Right kidney (tissue), 1 donor: Measurements from ENCODE around the gene CFAP61.

Experiments used
- DNase-seq: peaks from one replicate; pipeline ENCODE4 v3.0.0-alpha.2; 2016

CFAP61 gene

GRCh38 chr20:20289331-20289730 lies 237.0 kb downstream of the CFAP61 start:
- no peak for DNase-seq

- no peak for DNase-seq
Measured at GRCh38 chr20:20292472-20292871, 240.1 kb downstream of the CFAP61 start.

GRCh38 chr20:20293141-20293540 lies 240.8 kb downstream of the CFAP61 start:
- no peak for DNase-seq

GRCh38 chr20:20293691-20294385 lies 241.5 kb downstream of the CFAP61 start:
- DNase-seq: no peak

DNA sequence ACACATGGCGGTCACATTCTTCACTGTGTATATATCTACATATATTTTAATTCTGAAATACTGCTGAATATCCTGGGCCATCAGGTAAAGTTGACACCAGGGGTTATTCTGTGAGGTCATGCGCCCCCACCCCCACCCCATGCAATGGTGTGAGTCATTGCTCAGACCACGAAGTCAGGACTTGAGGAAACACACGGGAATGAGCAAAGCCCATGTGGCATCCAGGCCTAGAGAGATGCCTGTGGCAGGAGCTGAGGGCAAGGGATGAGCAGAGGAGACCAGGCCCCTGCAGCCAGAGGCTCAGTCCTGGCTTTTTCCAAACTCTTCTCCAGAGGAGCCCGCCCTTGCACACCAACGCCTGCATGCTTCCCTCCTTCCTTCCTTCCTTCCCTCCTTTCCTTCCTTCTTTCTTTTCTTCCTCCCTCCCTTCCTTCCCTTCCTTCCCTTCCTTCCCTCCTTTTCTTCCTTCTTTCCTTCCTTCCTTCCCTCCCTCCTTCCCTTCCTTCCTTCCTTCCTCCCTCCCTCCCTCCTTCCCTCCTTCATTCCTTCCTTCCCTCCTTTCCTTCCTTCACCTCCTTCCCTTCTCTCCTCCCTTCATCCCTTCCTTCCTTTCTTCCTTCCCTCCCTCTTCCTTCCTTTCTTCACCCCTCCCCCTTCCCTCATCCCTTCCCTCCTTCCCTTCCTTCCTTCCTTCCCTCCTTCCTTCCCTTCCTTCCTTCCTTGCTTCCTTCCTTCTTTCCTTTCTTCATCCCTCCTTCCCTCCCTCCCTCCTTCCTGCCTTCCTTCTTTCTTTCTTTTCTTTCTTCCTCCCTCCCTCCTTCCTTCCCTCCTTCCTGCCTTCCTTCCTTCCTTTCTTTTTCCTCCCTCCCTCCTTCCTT lies 243.5 kb downstream of the CFAP61 start:
- no peak for DNase-seq

DNA sequence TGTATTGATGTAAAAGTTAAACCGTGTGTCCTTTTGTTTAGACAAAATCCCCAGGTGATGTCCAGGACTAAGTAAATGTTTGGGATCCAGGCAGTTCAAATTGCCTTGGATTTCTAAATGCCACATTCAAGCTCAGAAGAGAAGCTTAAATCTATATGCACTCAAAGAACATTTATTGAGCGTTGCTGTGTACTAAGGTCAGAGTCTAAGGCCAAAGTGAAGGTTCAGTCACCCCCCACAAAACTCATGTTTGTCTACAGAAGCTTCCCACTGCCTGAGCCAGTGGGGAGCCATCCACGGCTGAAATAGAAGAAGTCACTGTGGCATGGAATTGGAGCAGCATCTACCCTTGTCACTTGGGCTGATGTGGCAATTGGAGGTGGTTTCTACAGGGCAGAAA lies 244.8 kb downstream of the CFAP61 start:
- no peak for DNase-seq

DNA sequence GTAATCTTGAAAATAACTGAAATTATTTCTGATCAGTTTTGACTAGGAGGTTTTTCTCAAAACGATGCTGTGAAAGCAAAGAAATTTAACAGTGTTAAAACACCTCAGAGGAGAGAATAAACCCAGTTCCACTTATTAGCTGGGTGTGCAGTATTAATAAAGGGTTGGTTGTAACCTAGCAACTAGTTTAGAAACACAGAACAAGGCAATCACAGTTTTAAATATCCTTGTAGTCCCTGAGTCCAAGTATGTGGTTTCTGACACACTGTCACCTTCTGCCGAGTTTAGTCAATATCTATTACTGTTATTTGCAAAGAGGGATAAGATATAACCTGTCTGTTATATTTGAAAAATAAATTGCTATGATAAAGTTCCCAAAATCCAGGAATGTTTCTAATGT lies 245.4 kb downstream of the CFAP61 start:
- no peak for DNase-seq

- no peak for DNase-seq
Measured at GRCh38 chr20:20299904-20300303, 247.6 kb downstream of the CFAP61 start.

- DNase-seq: no peak
Measured at GRCh38 chr20:20303320-20303719, 251.0 kb downstream of the CFAP61 start.

GRCh38 chr20:20303742-20304141 lies 251.4 kb downstream of the CFAP61 start:
- DNase-seq: no peak

- DNase-seq: no peak
Measured at GRCh38 chr20:20304942-20305341, 252.6 kb downstream of the CFAP61 start.

GRCh38 chr20:20312562-20312961 lies 260.2 kb downstream of the CFAP61 start:
- no peak for DNase-seq

DNA sequence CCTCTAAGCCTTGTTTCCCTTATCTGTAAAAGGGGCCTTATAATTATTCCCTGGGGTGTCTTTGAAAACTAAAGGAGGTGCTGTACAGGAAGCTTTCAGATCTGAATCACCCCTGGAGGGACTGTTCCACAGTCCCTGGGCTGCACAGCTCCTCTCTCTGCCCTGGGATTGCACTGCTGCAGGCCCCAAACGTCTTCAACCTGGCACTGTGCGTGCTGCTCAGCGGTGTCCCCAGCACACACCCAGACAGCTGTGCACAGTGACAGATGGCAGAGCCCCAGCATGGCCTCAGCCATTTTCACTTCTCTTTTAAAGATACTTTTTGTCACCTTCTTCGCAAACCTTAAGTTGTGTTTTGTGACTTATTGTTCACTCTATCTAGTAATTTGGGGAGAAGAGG lies 264.9 kb downstream of the CFAP61 start:
- DNase-seq: no peak

GRCh38 chr20:20317621-20318364 lies 265.5 kb downstream of the CFAP61 start:
- DNase-seq: no peak

DNA sequence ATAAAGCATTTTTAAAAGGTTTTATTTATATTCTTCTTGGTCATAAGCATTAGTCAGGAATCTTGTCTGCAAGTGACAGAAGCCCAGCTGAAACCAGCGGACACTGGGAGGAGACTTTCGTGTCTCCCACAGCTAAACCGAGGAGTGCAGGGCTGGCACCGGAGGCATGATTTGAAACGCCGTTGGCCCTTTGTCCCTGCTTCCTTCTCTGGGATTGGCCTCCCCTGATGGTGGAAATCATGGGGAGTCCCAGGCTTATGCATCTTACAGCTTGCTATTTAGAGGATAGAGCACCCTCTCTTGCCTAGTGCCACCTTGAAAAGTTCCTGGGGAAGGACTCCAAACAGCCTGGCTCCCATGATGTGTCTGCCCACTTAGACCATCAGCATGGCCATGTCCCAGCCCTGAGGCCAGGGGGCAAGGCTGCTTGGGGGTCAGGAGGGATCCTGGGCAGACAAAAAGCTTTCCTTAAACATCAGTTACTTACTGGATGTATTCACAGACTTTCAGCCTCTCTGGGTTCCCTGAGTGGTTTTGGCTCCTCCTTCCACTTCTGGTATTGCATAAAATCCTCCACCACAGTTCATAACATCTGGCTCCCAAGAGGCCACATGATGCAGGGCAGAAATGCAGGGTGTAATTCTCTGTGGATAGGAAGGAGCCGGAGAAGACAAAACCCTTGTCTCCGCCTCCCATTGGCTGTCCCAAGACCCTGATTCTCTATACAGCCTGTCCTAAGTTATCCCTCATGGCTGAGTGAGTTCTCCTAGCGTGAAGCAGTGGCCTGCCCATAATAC lies 266.2 kb downstream of the CFAP61 start:
- DNase-seq: no peak

GRCh38 chr20:20321134-20321533 lies 268.8 kb downstream of the CFAP61 start:
- DNase-seq: no peak

DNA sequence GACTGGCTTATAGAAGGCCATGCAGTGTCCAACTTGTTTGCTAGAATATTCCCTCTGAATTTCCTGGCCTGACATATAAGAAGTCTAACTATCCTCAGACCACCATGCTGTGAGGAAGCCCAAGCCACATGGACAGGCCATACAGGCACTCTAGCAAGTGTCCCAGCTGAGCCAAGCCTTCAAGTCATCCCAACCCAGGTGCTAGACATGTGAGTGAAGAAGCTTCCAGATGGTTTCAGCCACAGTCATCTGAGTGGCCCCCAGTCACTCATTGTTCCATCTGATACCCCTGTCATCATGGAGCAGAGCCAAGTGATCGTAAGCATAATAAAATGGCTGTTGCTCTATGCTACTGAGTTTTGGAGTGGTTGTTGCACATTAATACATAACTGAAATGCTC lies 269.6 kb downstream of the CFAP61 start:
- DNase-seq: no peak

GRCh38 chr20:20322912-20323311 lies 270.6 kb downstream of the CFAP61 start:
- DNase-seq: no peak

GRCh38 chr20:20327746-20328145 lies 275.4 kb downstream of the CFAP61 start:
- DNase-seq: no peak

GRCh38 chr20:20329564-20329963 lies 277.2 kb downstream of the CFAP61 start:
- no peak for DNase-seq

DNA sequence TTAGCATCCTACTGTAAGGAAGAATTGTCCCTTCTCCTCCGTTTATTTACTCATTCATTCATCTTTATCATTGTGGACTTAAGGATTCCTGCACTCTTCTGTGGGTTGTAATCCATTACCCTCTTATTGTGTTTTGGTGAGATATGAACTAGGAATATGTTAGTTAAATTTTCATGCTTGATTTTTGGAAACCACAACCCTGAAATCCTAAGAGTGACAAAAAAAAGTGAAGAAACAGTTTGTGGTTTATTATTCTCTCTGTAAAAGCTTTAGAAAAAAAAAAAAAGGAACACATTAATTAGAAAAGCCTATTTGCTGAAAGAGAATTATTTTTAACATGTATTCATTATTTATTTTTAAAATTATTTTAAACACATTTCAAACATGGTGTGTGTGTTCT lies 278.8 kb downstream of the CFAP61 start:
- no peak for DNase-seq

GRCh38 chr20:20331817-20332216 lies 279.5 kb downstream of the CFAP61 start:
- no peak for DNase-seq
